ENCODE data around the gene CALB2.

Gene CALB2

GRCh38 chr16:71359431-71359830 lies 908 bp downstream of the CALB2 start:
- no peak for TF ChIP-seq CTCF (IDR thresholded peaks at IDR 0.05; ENCODE audit: insufficient read depth, low read depth, low read length, missing control alignments)
- H3K4me3 ChIP-seq (ENCODE audit: low read length), result no peak overlapping the region

GRCh38 chr16:71360378-71360777 lies 1.9 kb downstream of the CALB2 start:
- no peak for TF ChIP-seq CTCF (IDR thresholded peaks at IDR 0.05; ENCODE audit: insufficient read depth, low read depth, low read length, missing control alignments)
- peak; percentile 88 for DNase-seq (ENCODE audit: low read depth)
- H3K4me3 ChIP-seq (ENCODE audit: low read length), result no peak overlapping the region

More at GRCh38 chr16:71359431-71359830, 908 bp downstream of the CALB2 start:
- no peak for DNase-seq (ENCODE audit: low read depth)

- DNase-seq (ENCODE audit: low read depth), result no peak
- no peak overlapping the region for H3K4me3 ChIP-seq (ENCODE audit: low read length)
- TF ChIP-seq CTCF (IDR thresholded peaks at IDR 0.05; ENCODE audit: insufficient read depth, low read depth, low read length, missing control alignments), result no peak
Observed at GRCh38 chr16:71364133-71364681, 5.7 kb downstream of the CALB2 start.

- H3K4me3 ChIP-seq (ENCODE audit: low read length), result no peak overlapping the region
- no peak for DNase-seq (ENCODE audit: low read depth)
- no peak for TF ChIP-seq CTCF (IDR thresholded peaks at IDR 0.05; ENCODE audit: insufficient read depth, low read depth, low read length, missing control alignments)
Observed at GRCh38 chr16:71365021-71365420, 6.5 kb downstream of the CALB2 start.

GRCh38 chr16:71367241-71367976 lies 8.9 kb downstream of the CALB2 start:
- H3K4me3 ChIP-seq (ENCODE audit: low read length), result no peak overlapping the region
- TF ChIP-seq CTCF (IDR thresholded peaks at IDR 0.05; ENCODE audit: insufficient read depth, low read depth, low read length, missing control alignments), result peak; percentile 59
- peak; percentile 42 for DNase-seq (ENCODE audit: low read depth)

GRCh38 chr16:71368958-71369357 lies 10.4 kb downstream of the CALB2 start:
- no peak for TF ChIP-seq CTCF (IDR thresholded peaks at IDR 0.05; ENCODE audit: insufficient read depth, low read depth, low read length, missing control alignments)
- DNase-seq (ENCODE audit: low read depth), result no peak

GRCh38 chr16:71369494-71369893 lies 11.0 kb downstream of the CALB2 start:
- no peak for DNase-seq (ENCODE audit: low read depth)
- TF ChIP-seq CTCF (IDR thresholded peaks at IDR 0.05; ENCODE audit: insufficient read depth, low read depth, low read length, missing control alignments), result no peak
- H3K4me3 ChIP-seq (ENCODE audit: low read length), result no peak overlapping the region

More at GRCh38 chr16:71368958-71369357, 10.4 kb downstream of the CALB2 start:
- H3K4me3 ChIP-seq (ENCODE audit: low read length), result no peak overlapping the region

Measured in epithelial cell of esophagus (primary cell).